ENCODE results near the gene HOXC4.

Gene HOXC4

GRCh38 chr12:54053751-54054741, at the start of gene HOXC4:
Gene HOXC4, plus strand, starts transcription at chr12:54053835. Its CDS starts 88 bp downstream, at chr12:54053923.
- no peak for DNase-seq

GRCh38 chr12:54004063-54004840, 49.4 kb upstream of the HOXC4 start:
- DNase-seq, result no peak

- DNase-seq, result no peak
These were observed 48.6 kb upstream of the HOXC4 start for GRCh38 chr12:54004841-54005530.

GRCh38 chr12:54005531-54005852, 48.1 kb upstream of the HOXC4 start:
- DNase-seq, result no peak

GRCh38 chr12:54005853-54006558, 47.6 kb upstream of the HOXC4 start:
- peak; percentile 69 to 85 for DNase-seq

- DNase-seq, result no peak
These were observed 46.9 kb upstream of the HOXC4 start for GRCh38 chr12:54006559-54007220.

- no peak for DNase-seq
These were observed 45.9 kb upstream of the HOXC4 start for GRCh38 chr12:54007538-54008259.

GRCh38 chr12:54008260-54008552, 45.4 kb upstream of the HOXC4 start:
- DNase-seq, result no peak

- peak; percentile 36 to 46 for DNase-seq
These were observed 44.2 kb upstream of the HOXC4 start for GRCh38 chr12:54009171-54010052.

- no peak for DNase-seq
These were observed 43.3 kb upstream of the HOXC4 start for GRCh38 chr12:54010053-54010971.

- no peak for DNase-seq
These were observed 42.5 kb upstream of the HOXC4 start for GRCh38 chr12:54010972-54011664.

GRCh38 chr12:54011665-54012532, 41.7 kb upstream of the HOXC4 start:
- DNase-seq, result no peak

- DNase-seq, result no peak
These were observed 40.8 kb upstream of the HOXC4 start for GRCh38 chr12:54012631-54013409.

GRCh38 chr12:54014377-54015017, 39.1 kb upstream of the HOXC4 start:
- no peak for DNase-seq

- DNase-seq, result no peak
These were observed 38.4 kb upstream of the HOXC4 start for GRCh38 chr12:54015018-54015931.
